Choroid plexus epithelial cell (primary cell): ENCODE data around the gene FOXRED2.
"Not testable (repeated sequence)": the region's sequence is repeated elsewhere in the genome, so short reads cannot be mapped to it uniquely, and the experiment has no call there.

ENCODE experiments used
- DNase-seq: peaks from one replicate; pipeline ENCODE4 v3.0.0-alpha.2; 2010; ENCODE audit warnings: low read depth
- H3K4me3 ChIP-seq: 2 replicates; pipeline ENCODE4 v1.5.1; 2011; ENCODE audit warnings: low read depth, mild to moderate bottlenecking, control low read depth, low read length, moderate library complexity
- TF ChIP-seq, protein P1 (sequence below): conservative IDR thresholded peaks from 2 replicates; pipeline ENCODE4 v1.5.1; 2011; ENCODE audit warnings: low read depth, mild to moderate bottlenecking, control low read depth, inconsistent platforms, low read length, moderate library complexity

Gene FOXRED2

DNA sequence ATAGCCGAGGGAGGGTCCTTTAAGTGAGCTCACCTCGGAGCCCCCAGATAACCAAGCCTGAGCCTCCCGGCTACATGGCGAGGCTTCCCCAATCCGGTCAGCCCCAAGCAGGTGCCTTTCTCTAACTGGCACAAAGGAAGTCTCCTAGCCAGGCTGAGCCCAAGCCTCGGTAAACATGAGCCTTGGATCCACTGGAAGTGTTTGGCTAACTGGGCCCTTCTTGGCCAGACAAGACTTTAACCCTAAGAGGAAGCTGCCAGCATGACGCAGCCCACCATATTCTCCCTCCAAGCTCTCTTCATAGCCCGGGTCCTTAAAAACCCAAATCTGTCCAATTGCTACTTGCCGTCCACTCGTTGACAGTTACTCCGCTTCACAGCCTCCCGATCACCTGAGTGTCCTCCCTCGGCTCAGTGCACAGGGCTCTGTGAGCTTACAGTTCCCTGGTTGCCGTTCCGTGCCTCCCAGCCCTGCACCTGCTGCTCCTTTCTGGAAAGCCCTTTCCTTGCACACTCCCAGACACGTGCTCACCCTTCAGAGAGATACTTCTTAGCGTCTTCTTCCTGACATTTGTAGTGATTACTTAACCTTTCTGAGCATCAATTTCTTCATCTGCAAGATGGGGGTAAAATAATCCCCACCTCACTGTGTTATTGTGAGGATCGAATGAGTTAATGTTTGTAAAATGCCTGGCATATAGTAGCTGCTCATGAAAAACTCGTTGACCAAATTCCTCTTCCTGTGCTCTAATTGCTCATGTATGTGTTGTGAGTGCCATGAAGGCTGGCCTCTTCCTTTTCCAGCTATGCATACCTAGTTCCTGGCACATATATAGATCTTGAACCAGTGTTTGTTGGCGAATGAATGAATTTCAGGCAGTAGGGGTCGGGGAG is 51.0 kb downstream of the FOXRED2 start:
- DNase-seq: no peak
- TF ChIP-seq, protein P1, sequence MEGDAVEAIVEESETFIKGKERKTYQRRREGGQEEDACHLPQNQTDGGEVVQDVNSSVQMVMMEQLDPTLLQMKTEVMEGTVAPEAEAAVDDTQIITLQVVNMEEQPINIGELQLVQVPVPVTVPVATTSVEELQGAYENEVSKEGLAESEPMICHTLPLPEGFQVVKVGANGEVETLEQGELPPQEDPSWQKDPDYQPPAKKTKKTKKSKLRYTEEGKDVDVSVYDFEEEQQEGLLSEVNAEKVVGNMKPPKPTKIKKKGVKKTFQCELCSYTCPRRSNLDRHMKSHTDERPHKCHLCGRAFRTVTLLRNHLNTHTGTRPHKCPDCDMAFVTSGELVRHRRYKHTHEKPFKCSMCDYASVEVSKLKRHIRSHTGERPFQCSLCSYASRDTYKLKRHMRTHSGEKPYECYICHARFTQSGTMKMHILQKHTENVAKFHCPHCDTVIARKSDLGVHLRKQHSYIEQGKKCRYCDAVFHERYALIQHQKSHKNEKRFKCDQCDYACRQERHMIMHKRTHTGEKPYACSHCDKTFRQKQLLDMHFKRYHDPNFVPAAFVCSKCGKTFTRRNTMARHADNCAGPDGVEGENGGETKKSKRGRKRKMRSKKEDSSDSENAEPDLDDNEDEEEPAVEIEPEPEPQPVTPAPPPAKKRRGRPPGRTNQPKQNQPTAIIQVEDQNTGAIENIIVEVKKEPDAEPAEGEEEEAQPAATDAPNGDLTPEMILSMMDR: no peak

DNA sequence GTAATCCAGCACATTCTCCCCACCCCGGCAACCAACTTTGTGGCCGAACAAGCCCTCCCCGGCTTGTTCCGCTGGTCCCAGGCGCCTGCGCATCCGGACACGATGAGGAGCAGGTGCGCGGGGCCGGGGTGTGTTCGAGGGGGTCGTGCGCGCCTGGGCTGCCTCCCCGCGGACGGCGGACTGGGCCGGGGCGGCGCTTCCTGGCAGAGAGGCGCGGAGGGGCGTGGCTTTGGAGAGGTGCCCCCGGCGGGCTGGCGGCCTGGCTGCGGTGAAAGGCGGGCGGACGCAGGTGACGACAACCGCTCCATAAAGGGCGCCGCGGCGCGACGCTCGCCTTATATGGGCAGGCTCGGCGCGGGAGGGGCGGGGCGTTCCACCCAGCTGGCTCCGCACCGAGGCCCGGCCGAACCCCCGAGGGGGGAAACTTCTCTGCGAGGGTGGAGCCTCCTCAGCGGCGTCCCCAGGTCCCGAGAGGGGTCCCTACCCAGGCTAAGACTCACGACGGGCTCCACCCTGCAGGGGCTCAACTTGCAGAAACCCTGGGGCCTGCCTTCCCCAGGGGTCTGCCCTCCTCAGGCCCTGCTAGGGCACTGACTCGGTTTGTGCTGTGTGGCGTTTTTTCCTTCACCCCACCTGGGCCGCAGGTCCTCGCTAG is 51.8 kb downstream of the FOXRED2 start:
- DNase-seq: peak; percentile 79
- TF ChIP-seq, protein P1: no peak
- H3K4me3 ChIP-seq: peak overlapping the region; percentile 54

More for the DNA sequence above, 51.0 kb downstream of the FOXRED2 start:
- peak overlapping the region; percentile 54 for H3K4me3 ChIP-seq

DNA sequence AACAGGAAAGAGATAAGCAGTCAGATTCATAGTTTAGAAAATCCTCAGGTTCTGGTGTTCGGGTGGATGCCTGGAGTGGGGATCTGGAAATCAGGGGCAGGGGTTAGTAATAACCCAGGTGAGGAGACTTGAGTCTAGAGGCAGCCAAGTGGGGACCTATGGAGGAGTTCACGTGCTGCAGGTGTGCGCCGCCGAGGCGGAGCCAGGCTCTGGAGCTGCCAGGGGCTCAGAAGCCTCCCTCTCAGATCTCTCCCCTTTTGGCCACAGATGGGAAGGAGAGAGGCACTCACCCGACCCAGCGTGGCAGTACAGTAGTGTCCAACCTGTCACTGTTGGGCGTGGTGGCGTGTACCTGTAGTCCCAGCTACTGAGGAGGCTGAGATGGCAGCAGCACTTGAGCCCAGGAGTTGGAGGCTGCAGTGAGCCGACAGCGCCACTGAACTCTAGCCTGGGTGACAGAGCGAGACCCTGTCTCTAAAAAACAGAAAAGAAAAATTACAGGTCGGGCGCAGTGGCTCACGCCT is 52.9 kb downstream of the FOXRED2 start:
- H3K4me3 ChIP-seq: no peak overlapping the region
- DNase-seq: no peak
- TF ChIP-seq, protein P1: no peak

DNA sequence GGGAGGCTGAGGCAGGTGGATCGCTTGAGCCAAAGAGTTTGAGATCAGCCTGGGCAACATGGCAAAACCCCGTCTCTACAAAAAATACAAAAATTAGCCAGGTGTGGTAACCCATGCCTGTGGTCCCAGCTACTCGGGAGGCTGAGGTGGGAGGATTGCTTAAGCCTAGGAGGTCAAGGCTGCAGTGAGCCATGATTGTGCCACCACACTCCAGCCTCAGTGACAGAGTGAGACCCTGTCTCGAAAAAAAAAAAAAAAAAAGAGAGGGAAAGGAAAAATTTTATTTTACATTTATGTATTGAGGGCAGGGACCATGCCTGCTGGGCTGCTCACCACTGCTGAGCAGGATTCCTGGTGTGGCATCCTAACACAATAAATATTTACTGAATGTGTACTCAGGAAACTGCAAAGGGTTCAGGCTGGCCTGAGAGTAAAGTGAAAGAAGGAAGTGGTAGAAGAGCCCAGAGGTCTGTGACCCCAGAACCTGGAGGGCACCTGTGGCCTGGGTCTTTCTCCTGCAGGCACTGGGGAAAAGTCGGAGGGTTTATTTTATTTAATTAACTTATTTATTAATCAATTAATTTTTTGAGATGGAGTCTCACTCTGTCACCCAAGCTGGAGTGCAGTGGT is 53.7 kb downstream of the FOXRED2 start:
- DNase-seq, H3K4me3 ChIP-seq: not testable (repeated sequence)

DNA sequence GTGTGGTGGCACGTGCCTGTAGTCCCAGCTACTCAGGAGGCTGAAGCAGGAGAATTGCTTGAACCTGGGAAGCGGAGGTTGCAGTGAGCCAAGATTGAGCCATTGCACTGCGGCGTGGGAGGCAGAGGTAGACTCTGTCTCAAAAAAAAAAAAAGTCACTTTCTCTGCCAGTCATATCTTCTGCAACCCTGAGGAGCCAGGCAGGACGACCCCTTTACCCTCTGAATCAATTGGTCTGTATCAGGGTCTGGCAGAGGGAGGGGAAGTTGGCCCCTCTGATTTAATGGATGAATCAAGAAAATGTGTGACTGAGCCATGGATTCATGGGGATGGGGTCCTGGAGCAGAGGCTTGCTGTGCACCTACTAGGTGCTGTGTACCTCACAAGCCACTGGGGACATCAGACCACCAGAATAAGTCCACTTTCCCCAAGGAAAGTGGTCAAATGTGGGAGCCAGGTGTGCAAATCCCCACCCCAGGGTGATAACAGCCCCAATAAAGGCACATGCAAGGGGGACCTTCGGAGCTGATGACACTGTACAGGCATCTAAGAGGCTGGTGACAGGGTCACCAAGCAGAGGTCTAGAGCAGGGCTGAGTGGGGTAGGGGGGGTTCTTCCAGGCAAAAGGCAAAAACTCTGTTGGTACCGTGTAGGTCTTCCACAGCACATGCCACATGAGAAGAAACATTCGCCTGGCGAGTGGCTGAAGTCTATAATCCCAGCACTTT is 54.4 kb downstream of the FOXRED2 start:
- DNase-seq: no peak
- H3K4me3 ChIP-seq: no peak overlapping the region

DNA sequence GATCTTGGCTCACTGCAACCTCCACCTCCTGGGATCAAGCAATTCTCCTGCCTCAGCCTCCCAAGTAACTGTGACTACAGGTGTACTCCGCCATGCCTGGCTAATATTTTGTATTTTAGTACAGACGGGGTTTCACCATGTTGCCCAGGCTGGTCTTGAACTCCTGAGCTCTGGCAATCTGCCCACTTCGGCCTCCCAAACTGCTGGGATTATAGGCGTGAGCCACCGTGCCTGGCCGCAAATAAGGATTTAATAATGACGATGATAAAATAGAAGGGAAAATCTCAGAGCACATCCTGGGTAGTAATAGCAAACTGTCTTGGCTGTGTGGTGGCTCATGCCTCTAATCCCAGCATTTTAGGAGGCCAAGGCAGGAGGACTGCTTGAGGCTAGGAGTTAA is 55.9 kb downstream of the FOXRED2 start:
- not testable (repeated sequence) for H3K4me3 ChIP-seq, DNase-seq

More for the DNA sequence above, 54.4 kb downstream of the FOXRED2 start:
- TF ChIP-seq, protein P1: no peak

DNA sequence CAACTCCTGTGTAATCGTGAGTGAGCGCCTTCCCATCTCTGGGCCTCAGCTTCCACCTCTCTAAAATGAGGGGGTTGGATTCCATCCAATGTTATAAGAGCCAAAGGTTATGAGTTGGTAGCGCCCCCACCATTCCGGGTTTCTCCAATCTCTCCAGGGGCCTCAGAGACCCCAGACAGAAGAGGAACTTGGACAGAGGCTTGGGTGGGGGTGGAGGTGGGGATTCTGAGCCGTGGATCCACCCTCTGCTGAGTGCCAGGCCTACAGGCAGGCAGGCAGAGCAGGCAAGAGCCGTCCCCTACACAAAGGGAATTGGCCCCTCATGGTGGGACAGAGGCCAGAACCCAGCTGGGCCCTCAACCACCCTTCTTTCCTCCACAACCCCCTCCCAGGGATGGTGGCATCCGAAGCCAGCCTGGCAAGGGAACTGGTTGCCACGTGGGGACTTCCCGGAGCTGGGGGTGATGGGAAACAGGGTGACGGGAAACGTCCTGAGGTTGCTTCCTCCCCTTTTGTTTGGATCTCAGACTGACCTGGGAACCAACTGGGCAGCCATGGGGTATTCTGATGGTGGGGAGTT is 57.2 kb downstream of the FOXRED2 start:
- TF ChIP-seq, protein P1: no peak
- no peak for DNase-seq
- no peak overlapping the region for H3K4me3 ChIP-seq
